ENCODE measurements around the gene LYPD6.
A peak's percentile ranks its signal among the peaks of the same experiment; 100 is the strongest.

The LYPD6 gene

DNA sequence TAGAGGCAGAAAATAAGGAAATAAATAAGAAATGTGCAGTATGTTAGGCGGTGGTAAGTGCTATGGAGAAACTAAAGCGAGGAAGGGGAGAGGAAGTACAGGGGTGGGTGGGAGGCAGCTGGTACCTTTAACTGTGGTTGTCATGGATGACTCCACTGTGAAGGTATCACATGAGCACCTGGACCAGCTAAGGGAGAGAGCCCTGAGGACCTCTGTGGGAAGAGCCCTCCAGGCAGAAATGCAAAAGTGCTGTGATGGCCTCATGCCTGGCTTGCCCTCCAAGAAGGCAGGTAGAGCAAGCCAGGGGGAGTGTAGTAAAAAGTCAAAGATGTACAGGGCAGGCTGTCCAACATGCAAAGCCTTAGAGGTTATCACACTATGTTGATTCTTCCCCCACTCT is 17.9 kb downstream of the LYPD6 start:
- no peak for DNase-seq (ENCODE audit: low spot score)

DNA sequence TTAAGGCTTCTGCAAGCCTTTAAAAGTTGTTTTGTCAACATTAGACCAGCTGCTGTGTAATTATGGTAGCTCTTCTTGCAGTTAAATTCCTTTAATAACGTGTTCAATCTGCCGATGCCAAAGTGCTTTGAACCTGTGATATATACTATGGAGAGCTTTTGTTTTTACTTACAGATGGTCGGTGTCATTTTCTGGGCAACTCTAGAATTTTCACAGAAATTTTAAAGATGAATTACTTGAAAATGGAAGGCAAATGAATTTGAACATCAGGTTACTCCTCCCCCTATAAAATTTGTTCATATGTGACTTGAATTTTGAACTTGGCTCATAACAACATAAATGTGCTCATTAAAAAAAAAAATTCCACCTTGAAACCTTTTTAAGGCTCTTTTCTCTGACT is 23.0 kb downstream of the LYPD6 start:
- DNase-seq (ENCODE audit: low spot score) = no peak

DNA sequence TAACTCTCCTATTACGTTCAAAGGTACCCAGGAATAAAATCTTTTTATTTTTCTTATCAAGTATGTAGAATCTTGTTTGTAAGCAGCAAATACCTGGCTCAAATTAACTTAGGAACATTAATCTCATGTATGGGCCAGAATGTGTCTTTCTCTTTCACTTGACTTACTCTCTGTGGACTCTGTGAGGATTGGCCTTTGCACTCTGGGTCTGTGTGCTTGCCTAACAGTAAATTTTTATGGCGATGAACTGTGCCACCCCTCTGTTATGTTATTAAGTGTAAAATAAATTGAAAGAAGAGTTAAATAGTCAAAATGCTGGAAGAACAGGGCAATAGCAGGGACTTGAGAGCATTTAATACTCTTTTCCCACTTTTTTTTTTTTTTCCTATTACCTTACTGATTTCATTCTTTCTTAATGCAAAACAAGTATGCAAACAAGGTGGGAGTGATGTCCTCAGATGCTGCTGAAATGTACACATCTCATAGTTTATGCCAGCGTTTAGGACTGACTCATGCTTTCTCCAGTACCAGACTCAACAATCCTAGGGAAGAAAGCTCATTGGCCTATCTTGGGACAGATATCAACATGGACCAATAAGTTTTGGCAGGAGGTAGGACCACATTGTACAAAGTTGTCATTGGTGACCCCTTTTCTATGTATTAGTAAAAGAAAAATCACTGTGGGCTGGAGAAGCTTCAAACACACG is 25.5 kb downstream of the LYPD6 start:
- no peak for DNase-seq (ENCODE audit: low spot score)

- DNase-seq (ENCODE audit: low spot score) = no peak
These were observed 26.7 kb downstream of the LYPD6 start for GRCh38 chr2:149357058-149357457.

GRCh38 chr2:149360106-149360505 is 29.7 kb downstream of the LYPD6 start:
- no peak for DNase-seq (ENCODE audit: low spot score)

DNA sequence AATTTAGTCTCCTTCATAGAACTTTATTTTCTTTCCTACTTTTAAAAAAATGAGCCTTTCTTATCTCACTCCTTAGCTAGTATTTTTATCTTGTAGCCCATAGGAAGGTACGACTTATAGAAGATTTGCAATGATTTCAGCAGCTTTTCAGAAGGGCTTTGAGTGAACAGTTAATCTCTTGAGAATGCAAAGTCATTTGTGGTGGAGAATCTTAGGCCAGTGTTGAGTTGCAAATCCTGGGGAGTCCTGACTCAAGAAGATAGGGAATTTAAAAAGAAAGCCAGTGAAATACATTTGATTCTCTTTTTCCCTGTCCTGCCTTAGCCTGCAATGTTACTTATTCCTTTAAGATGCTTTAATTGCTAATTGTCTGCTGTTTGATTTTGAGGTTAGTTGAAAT is 33.6 kb downstream of the LYPD6 start:
- DNase-seq (ENCODE audit: low spot score) = no peak

- DNase-seq (ENCODE audit: low spot score) = no peak
These were observed 34.5 kb downstream of the LYPD6 start for GRCh38 chr2:149364839-149365238.

GRCh38 chr2:149365931-149366583 is 35.7 kb downstream of the LYPD6 start:
- no peak for DNase-seq (ENCODE audit: low spot score)

DNA sequence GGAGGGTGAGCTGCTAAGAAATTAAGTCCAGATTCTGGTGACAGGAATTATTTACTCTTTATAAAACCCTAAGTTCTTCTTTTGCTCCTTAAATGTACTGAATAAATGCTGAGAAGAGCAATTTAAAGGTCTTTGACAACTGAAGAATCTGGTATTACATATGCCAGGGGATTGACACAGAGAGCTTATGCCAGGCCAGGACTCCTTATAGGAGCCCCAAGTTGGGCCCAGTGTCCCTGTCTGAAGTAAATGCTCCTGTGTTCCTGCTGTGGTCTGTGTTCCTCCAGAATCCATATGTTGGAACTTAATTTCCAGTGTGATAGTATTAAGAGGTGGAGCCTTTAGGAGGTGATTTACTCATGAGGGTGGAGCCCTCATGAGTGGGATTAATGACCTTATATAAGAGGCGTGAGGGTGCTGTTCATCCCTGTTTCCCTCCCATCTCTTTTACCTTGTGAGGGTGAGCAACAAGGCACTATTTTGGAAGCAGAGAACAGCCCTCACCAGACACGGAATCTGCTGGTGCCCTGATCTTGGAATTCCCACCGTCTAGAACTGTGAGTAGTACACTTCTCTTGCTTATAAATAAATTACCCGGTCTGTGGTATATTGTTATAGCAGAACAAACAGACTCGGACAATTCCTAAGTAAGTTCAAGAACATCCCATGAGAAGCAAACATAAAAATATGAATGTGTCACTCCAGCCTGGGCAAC is 39.8 kb downstream of the LYPD6 start:
- no peak for DNase-seq (ENCODE audit: low spot score)

GRCh38 chr2:149371476-149371875 is 41.1 kb downstream of the LYPD6 start:
- no peak for DNase-seq (ENCODE audit: low spot score)

DNA sequence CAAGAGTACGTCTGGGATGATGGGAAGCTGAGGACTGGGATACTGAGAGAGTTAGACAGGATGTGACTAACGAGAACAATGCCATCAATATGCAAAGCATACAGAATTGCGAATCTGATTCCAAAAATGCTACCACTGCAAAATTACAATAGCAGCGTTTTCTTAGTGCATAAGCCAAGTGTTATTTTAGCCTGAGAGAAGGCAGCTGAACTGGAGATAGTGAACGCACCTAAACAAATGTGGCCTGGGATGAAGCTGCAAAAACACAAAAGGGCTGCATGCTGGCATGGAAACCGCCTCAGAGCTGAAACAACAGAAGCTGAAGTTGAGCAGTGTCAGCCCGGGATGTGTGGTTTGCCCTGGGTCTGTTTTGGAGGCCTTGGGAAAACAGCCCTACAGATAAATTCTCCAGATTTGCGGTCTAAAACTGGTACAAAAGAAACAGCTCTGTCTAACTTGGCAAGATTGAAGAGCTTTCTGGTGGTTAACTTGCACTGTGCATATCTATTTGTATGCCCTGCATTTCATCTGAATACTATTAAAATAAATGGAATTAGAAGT is 45.5 kb downstream of the LYPD6 start:
- no peak for DNase-seq (ENCODE audit: low spot score)

DNA sequence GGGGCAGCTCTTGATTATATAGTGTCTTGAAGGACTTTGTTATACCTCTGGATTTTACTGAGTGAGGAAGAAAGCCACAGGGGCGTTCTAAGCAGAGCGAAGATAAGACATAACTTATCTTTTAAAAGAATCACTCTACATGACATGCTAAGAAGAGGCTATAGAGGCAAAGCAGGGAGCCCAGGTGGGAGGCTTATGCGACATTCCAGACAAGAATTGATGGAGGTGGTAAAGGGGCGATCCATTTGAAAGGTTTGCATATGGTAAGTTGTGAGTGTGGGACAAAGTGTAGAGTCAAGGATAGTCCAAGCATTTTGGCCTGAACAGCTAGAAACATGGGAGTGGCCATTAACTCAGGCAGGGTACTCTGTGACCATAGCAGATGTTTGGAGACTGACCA is 49.8 kb downstream of the LYPD6 start:
- no peak for DNase-seq (ENCODE audit: low spot score)

- DNase-seq (ENCODE audit: low spot score) = no peak
These were observed 53.0 kb downstream of the LYPD6 start for GRCh38 chr2:149383340-149383739.

DNA sequence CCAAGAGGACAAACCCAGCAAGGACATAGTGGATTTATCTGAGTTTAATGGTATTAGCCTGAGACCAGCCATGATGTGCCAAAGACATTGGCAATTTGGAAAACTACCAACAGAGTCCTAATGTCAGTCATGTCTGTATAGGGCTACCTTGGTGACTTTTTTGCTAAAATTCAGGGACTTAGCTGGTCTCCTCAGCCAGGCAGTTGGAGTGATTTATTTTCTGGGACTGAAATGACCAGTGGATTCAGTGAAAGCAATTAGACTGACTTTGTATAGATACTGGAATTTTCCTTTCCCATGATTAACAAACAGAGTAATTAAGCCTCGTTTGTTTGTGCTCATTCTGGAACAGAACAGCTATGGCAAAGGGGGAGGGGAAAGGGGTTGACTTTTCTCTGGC is 55.0 kb downstream of the LYPD6 start:
- no peak for DNase-seq (ENCODE audit: low spot score)

DNA sequence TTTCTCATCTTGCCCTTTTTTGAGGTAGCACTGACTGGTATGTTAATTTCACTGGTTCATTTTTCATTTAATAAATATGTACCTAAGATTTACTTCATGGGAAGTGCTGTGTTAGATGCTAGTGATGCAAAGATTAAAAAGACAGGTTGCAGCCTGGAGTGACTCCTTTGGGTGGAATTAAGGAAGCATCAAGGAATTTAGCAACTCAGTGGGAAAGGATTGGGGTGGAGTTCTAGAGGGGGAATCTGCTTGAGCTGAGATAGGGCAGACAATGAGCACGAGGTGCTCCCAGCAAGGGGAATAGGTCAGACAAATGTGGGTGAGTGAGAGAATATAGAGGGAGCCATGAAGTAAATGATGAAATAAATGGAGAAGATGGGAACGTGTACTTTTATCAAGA is 57.0 kb downstream of the LYPD6 start:
- DNase-seq (ENCODE audit: low spot score) = no peak

DNA sequence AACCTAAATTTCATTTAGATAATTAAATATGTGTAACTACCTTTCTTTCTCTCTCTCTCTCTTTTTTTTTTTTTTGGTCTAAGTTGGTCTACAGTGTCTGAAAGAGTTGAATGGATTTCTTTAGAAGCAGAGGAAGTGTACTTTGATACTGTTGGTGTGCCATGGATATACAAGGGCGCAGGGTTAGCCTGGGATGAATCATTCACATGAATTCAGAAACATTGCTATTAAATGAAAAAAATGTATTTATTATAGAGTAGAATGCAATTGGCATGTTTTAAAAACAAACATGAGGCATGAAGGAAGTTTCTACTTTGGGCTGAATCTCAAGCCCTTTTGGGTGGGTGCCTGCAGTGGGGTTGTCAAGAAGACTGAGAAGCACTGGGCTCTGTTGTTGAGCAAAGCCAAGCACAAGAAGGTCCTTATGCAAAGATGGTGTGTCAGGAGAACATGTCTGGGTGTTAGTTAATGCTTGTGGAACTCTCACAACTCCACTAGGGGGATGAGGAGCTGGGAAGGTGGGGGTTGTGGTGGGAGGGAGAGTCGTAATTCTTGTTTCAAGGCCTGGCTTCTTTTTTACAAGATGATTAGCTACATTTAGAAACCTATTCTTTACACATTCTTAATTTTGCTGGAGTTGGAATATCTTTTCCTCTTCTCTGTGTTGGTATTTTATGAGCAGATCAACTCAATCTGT is 57.9 kb downstream of the LYPD6 start:
- no peak for DNase-seq (ENCODE audit: low spot score)

DNA sequence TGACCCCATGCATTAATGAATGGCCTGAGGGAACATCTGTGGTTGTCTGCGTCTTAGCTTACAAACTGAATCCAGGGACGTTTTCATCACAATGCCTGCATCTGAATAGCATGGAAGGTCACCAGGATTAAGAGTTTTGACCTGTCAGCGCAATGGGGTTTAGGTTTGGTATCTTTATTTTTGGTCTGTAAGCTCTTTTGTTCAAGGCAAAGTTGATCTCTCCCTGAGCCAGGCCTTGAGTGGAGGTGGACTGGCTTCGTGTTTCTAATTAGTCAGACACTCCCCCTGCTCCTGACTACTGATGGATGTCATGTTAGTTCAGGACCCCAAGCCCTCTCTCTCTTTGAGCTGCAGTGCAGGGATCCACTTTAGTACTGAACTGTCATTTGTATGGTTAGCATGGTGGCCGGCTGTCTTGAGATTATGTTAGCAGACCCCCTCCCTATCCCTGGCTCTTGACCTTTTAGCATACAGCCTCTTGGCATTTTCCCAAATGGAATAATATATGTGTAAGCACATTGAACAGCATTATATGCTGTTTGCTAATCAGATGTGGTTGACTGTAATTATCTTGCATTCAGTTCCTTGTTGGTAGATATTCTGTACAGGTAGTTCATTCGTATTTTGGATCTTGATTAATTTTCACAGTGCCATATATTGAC is 59.2 kb downstream of the LYPD6 start:
- peak; percentile 7 for DNase-seq (ENCODE audit: low spot score)

DNA sequence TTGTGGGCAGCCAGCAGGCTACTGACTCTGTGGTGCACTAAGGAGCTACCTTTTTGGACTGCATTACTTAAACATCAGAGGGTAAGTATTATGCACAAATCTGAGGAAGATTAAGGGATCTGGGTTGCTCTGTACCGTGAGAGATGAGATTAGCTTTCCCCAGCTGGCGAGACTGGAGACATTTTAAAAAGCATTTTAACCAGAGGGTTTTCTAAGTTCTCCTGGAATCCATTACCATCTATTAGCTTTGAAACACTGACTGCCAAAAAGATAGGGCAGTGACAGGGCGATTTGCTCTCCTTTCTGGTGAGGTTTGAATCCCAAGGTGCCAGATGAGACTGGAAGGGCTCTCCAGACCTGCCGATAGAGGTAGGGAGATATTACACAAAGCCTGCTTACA is 63.2 kb downstream of the LYPD6 start:
- DNase-seq (ENCODE audit: low spot score) = no peak

DNA sequence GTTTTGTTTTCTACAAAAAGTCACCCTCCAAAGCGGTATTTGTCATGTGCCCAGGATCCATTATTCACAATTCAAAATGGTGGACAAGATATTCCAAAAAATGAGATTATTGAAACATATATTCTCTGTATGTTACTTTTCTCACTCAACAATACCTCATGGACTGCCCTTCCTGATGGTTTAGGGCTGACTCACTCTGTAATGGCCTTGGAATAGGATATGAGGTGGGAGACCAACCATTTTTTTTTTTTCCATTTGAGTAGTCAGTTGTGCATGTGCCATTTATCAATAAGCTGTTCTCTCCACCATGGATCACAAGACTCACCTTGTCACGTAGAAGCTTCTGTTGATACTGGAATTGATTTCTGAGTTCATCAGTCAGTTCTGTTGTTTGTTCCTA is 64.5 kb downstream of the LYPD6 start:
- no peak for DNase-seq (ENCODE audit: low spot score)

- DNase-seq (ENCODE audit: low spot score) = no peak
These were observed 69.7 kb downstream of the LYPD6 start for GRCh38 chr2:149399934-149400615.

- DNase-seq (ENCODE audit: low spot score) = no peak
These were observed 70.6 kb downstream of the LYPD6 start for GRCh38 chr2:149400997-149401396.
